A549 (cell line): Measurements from ENCODE around the gene CCDC187. TPM values are rescaled to one million over a fixed set of nuclear protein-coding genes. Genes with fewer than 3 reads are reported as not detected.

Source experiments
- polyA plus RNA-seq, 4 experiments: library from polyadenylated mRNA; depleted of rRNA in 3 of 4; stranded (reverse); fragments of >200 nt; fragmentation: RNase III in 1 of 4; extraction: RNeasy Plus Mini Kit Qiagen cat#74134 plus additional on column Dnase treatment in 1 of 4; gene quantifications; 2 replicates in 3 of 4; 3 replicates in 1 of 4; pipeline ENCODE4 v1.2.3, GENCODE V29; 2011 to 2017

CCDC187 gene
- polyA plus RNA-seq, 2 of the 4 experiments (the other 2 are of a cell fraction): under 0.01 TPM; not detected in 1

Other genes with a start within 250 kb of the CCDC187 start
- gene NACC2, start 208.8 kb downstream of the CCDC187 start, polyA plus RNA-seq (2011; rRNA removed): 12.7 and 16.1 TPM in 2 replicates
- 28.4 to 29.5 TPM (median 29.2 TPM) in 3 replicates for gene NACC2, start 208.8 kb downstream of the CCDC187 start, polyA plus RNA-seq (2017; fragmentation: RNase III; extraction: RNeasy Plus Mini Kit Qiagen cat#74134 plus additional on column Dnase treatment)
- gene TMEM250, start 185.2 kb downstream of the CCDC187 start, polyA plus RNA-seq (2011; rRNA removed): 13.0 and 15.3 TPM in 2 replicates
- 31.4 to 35.2 TPM (median 34.0 TPM) in 3 replicates for gene TMEM250, start 185.2 kb downstream of the CCDC187 start, polyA plus RNA-seq (2017; fragmentation: RNase III; extraction: RNeasy Plus Mini Kit Qiagen cat#74134 plus additional on column Dnase treatment)
- 0.03 and 0.04 TPM in 2 replicates for gene LHX3, start 99.0 kb downstream of the CCDC187 start, polyA plus RNA-seq (2011; rRNA removed)
- gene LHX3, start 99.0 kb downstream of the CCDC187 start, polyA plus RNA-seq (2017; fragmentation: RNase III; extraction: RNeasy Plus Mini Kit Qiagen cat#74134 plus additional on column Dnase treatment): 0.03 to 0.04 TPM in 2 of 3 replicates, not detected in the other
- gene QSOX2, start 58.3 kb downstream of the CCDC187 start, polyA plus RNA-seq (2011; rRNA removed): 29.5 and 30.2 TPM in 2 replicates
- 22.3 to 23.0 TPM (median 22.9 TPM) in 3 replicates for gene QSOX2, start 58.3 kb downstream of the CCDC187 start, polyA plus RNA-seq (2017; fragmentation: RNase III; extraction: RNeasy Plus Mini Kit Qiagen cat#74134 plus additional on column Dnase treatment)
- 2.1 TPM in 2 replicates for gene GPSM1, start 23.4 kb upstream of the CCDC187 start, polyA plus RNA-seq (2011; rRNA removed)
- gene GPSM1, start 23.4 kb upstream of the CCDC187 start, polyA plus RNA-seq (2017; fragmentation: RNase III; extraction: RNeasy Plus Mini Kit Qiagen cat#74134 plus additional on column Dnase treatment): 8.2 to 9.9 TPM (median 8.8 TPM) in 3 replicates
- 5.1 and 8.0 TPM in 2 replicates for gene DNLZ, start 59.6 kb upstream of the CCDC187 start, polyA plus RNA-seq (2011; rRNA removed)
- gene DNLZ, start 59.6 kb upstream of the CCDC187 start, polyA plus RNA-seq (2017; fragmentation: RNase III; extraction: RNeasy Plus Mini Kit Qiagen cat#74134 plus additional on column Dnase treatment): 19.0 to 19.9 TPM (median 19.1 TPM) in 3 replicates
- gene CARD9, start 69.6 kb upstream of the CCDC187 start, polyA plus RNA-seq (2011; rRNA removed): 0.21 and 0.25 TPM in 2 replicates
- 0.94 to 1.2 TPM (median 0.94 TPM) in 3 replicates for gene CARD9, start 69.6 kb upstream of the CCDC187 start, polyA plus RNA-seq (2017; fragmentation: RNase III; extraction: RNeasy Plus Mini Kit Qiagen cat#74134 plus additional on column Dnase treatment)
- gene SNAPC4, start 96.1 kb upstream of the CCDC187 start, polyA plus RNA-seq (2011; rRNA removed): 2.7 and 3.1 TPM in 2 replicates
- gene SNAPC4, start 96.1 kb upstream of the CCDC187 start, polyA plus RNA-seq (2017; fragmentation: RNase III; extraction: RNeasy Plus Mini Kit Qiagen cat#74134 plus additional on column Dnase treatment): 10.1 to 10.8 TPM (median 10.3 TPM) in 3 replicates
- gene ENTR1, start 106.5 kb upstream of the CCDC187 start, polyA plus RNA-seq (2011; rRNA removed): 69.0 and 75.8 TPM in 2 replicates
- 63.8 to 67.4 TPM (median 66.7 TPM) in 3 replicates for gene ENTR1, start 106.5 kb upstream of the CCDC187 start, polyA plus RNA-seq (2017; fragmentation: RNase III; extraction: RNeasy Plus Mini Kit Qiagen cat#74134 plus additional on column Dnase treatment)
- gene PMPCA, start 106.6 kb upstream of the CCDC187 start, polyA plus RNA-seq (2011; rRNA removed): 53.4 and 71.1 TPM in 2 replicates
- 83.0 to 101 TPM (median 89.2 TPM) in 3 replicates for gene PMPCA, start 106.6 kb upstream of the CCDC187 start, polyA plus RNA-seq (2017; fragmentation: RNase III; extraction: RNeasy Plus Mini Kit Qiagen cat#74134 plus additional on column Dnase treatment)
- 5.2 and 5.8 TPM in 2 replicates for gene INPP5E, start 135.8 kb upstream of the CCDC187 start, polyA plus RNA-seq (2011; rRNA removed)
- 9.8 to 12.4 TPM (median 11.2 TPM) in 3 replicates for gene INPP5E, start 135.8 kb upstream of the CCDC187 start, polyA plus RNA-seq (2017; fragmentation: RNase III; extraction: RNeasy Plus Mini Kit Qiagen cat#74134 plus additional on column Dnase treatment)
- gene SEC16A, start 178.9 kb upstream of the CCDC187 start, polyA plus RNA-seq (2011; rRNA removed): 24.2 and 32.3 TPM in 2 replicates
- gene SEC16A, start 178.9 kb upstream of the CCDC187 start, polyA plus RNA-seq (2017; fragmentation: RNase III; extraction: RNeasy Plus Mini Kit Qiagen cat#74134 plus additional on column Dnase treatment): 35.7 to 41.5 TPM (median 38.0 TPM) in 3 replicates
- 0.88 and 1.2 TPM in 2 replicates for gene NOTCH1, start 242.0 kb upstream of the CCDC187 start, polyA plus RNA-seq (2011; rRNA removed)
- gene NOTCH1, start 242.0 kb upstream of the CCDC187 start, polyA plus RNA-seq (2017; fragmentation: RNase III; extraction: RNeasy Plus Mini Kit Qiagen cat#74134 plus additional on column Dnase treatment): 4.6 to 6.4 TPM (median 5.7 TPM) in 3 replicates